Panc1 (cell line): ENCODE results near the gene PHF1. TPM values are rescaled to one million over a fixed set of nuclear protein-coding genes. Genes with fewer than 3 reads are reported as not detected.

ENCODE experiments used
- ATAC-seq: fragments of 200-7000 bp; cut with Tn5 transposase; 2 replicates; pipeline ENCODE4 v1.9.1; 2020; ENCODE audit warnings: mild to moderate bottlenecking, moderate library complexity
- BruUV-seq: library from RNA; stranded (reverse); fragments of 400-500 nt; replicated peaks from 2 replicates; lab custom pipeline; 2021; lab: Mats Ljungman, UMichigan
- CTCF ChIA-PET: fragments of 300-600 bp; sonication (Branson Sonifier 250); formaldehyde crosslinking; loops from one replicate; lab custom pipeline; 2022; ENCODE audit warnings: antibody characterized with exemption; lab: Charles Lee
- POLR2A ChIA-PET: fragments of 300-600 bp; sonication (Branson Sonifier 250); formaldehyde crosslinking; loops from one replicate; lab custom pipeline; 2022; ENCODE audit warnings: antibody characterized with exemption; lab: Charles Lee
- DNase-seq: peaks from one replicate; pipeline ENCODE4 v3.0.0-alpha.2; 2010; ENCODE audit warnings: low read depth, low spot score
- H3K27ac ChIP-seq: 2 replicates; pipeline ENCODE4 v1.5.1; 2011; ENCODE audit warnings: mild to moderate bottlenecking, low read length, inconsistent platforms
- H3K27me3 ChIP-seq: fragments of 200-500 bp; sonication (Bioruptor generic); 2 replicates; pipeline ENCODE4 v1.6.0; 2014; ENCODE audit warnings: low read length, inconsistent platforms; ENCODE audit not compliant: control insufficient read depth, insufficient read depth
- H3K36me3 ChIP-seq: fragments of 200-500 bp; sonication (Bioruptor generic); 2 replicates; pipeline ENCODE4 v1.5.1; 2014; ENCODE audit warnings: inconsistent platforms, mild to moderate bottlenecking, low read length, moderate library complexity; ENCODE audit not compliant: control insufficient read depth, insufficient read depth
- H3K4me1 ChIP-seq: 2 replicates; pipeline ENCODE4 v1.5.1; 2011; ENCODE audit warnings: inconsistent platforms, mild to moderate bottlenecking, low read length, moderate library complexity; ENCODE audit not compliant: control insufficient read depth, insufficient read depth
- H3K4me3 ChIP-seq, 2 experiments: 2 replicates each; pipeline ENCODE4 v1.5.1; 2011 to 2012; ENCODE audit warnings: low read depth in 2 of 2, low read length in 2 of 2, mild to moderate bottlenecking in 2 of 2, inconsistent platforms in 1 of 2, moderate library complexity in 1 of 2
- H3K9me3 ChIP-seq: fragments of 200-500 bp; sonication (Bioruptor generic); 2 replicates; pipeline ENCODE4 v1.5.1; 2014; ENCODE audit warnings: low read depth, mild to moderate bottlenecking, inconsistent platforms, low read length, moderate library complexity; ENCODE audit not compliant: control insufficient read depth, insufficient read depth
- CTCF ChIP-seq: fragments of 450-650 bp; IDR thresholded peaks from 2 replicates; pipeline ENCODE4 v1.5.1; 2017; ENCODE audit warnings: mild to moderate bottlenecking
- POLR2AphosphoS5 ChIP-seq: IDR thresholded peaks from 2 replicates; pipeline ENCODE4 v1.6.1; 2012; ENCODE audit warnings: mild to moderate bottlenecking, low read depth, low read length, moderate library complexity
- REST ChIP-seq, 2 experiments: IDR thresholded peaks; 2 replicates each; pipeline ENCODE4 v1.6.1; 2011 to 2012; ENCODE audit warnings: low read depth in 2 of 2, control low read depth in 1 of 2, low read length in 1 of 2, mild to moderate bottlenecking in 1 of 2, moderate library complexity in 1 of 2; ENCODE audit not compliant: insufficient read depth in 1 of 2
- SIN3A ChIP-seq: IDR thresholded peaks from 2 replicates; pipeline ENCODE4 v1.6.1; 2012; ENCODE audit warnings: low read depth, mild to moderate bottlenecking, low read length, moderate library complexity, borderline replicate concordance; ENCODE audit not compliant: insufficient read depth
- TCF7L2 ChIP-seq: IDR thresholded peaks from 2 replicates; pipeline ENCODE4 v1.6.1; 2011; ENCODE audit warnings: mild to moderate bottlenecking, low read depth, low read length, inconsistent platforms
- in situ Hi-C: cut with HindIII; loops from 2 replicates; pipeline ENCODE4 v1.10.0; 2016; ENCODE audit warnings: low sequenced_read_pairs, low pct_unique_long_range_greater_than_20kb
- intact Hi-C: fragments of 100-400 bp; cut with micrococcal nuclease; formaldehyde crosslinking; loops from one replicate; pipeline ENCODE4 v1.10.0; 2022; ENCODE audit not compliant: unreplicated experiment
- total RNA-seq: library from RNA; stranded (reverse); gene quantifications from one replicate; pipeline ENCODE4 v1.2.1, GENCODE V29; 2021; ENCODE audit not compliant: unreplicated experiment

The PHF1 gene
- total RNA-seq, 1 experiment from 2014 or later = 51.6 TPM

GRCh38 chr6:33452496-33452895 is 41.7 kb downstream of the PHF1 start:
- Histone ChIP-seq H3K27ac (no peak overlapping the region), H3K27me3 (no peaks in the 10 kb centered on the region), H3K4me1 (peaks cover 7% of the 10 kb centered on the region; the same call in 1 of the 2 replicates), H3K36me3 (no peaks in the 10 kb centered on the region), H3K4me3 (no peak overlapping the region), H3K9me3 (no peaks in the 10 kb centered on the region)
- no peak for ATAC-seq
- intact Hi-C loops = loop anchor here (10.0 kb wide), 1 partner anchor 122 kb away; no protein-coding TSS in a partner anchor
- ChIA-PET CTCF (interaction anchor here (0.6 kb wide), 1 partner anchor 13 kb away, joined by 3 read pairs; no protein-coding TSS in a partner anchor), POLR2A (no interaction called here)
- in situ Hi-C loops = no loop called here
- BruUV-seq = no TSS peak
- no peak for DNase-seq
- TF ChIP-seq TCF7L2 (no peak), POLR2AphosphoS5 (no peak; the same call in 1 of the 2 replicates), SIN3A (no peak), CTCF (no peak), REST (IDR thresholded peaks at IDR 0.05; ENCODE audit: insufficient read depth in 1 of 2, low read depth in 2 of 2, low read length in 1 of 2) (no peak)

- H3K4me1 ChIP-seq = peaks cover 7% of the 10 kb centered on the region; the same call in 1 of the 2 replicates
- peak overlapping the region; percentile 97 for H3K27ac ChIP-seq
- DNase-seq = no peak
- BruUV-seq = no TSS peak
- CTCF ChIA-PET = interaction anchor here (0.5 kb wide), 1 partner anchor 97 kb away, joined by 3 read pairs; no protein-coding TSS in a partner anchor
- POLR2A ChIA-PET = interaction anchor here (0.5 kb wide), 1 partner anchor 1801 kb away, joined by 8 read pairs; no protein-coding TSS in a partner anchor
- peak overlapping the region; percentile 78 to 97 for H3K4me3 ChIP-seq
- H3K36me3 ChIP-seq = no peaks in the 10 kb centered on the region
- in situ Hi-C loops = no loop called here
- TF ChIP-seq POLR2AphosphoS5 (no peak), TCF7L2 (no peak), REST (IDR thresholded peaks at IDR 0.05; ENCODE audit: insufficient read depth in 1 of 2, low read depth in 2 of 2, low read length in 1 of 2) (no peak), SIN3A (no peak), CTCF (no peak)
- no peak for ATAC-seq
- intact Hi-C loops = loop anchor here (10.0 kb wide), 1 partner anchor 121 kb away; no protein-coding TSS in a partner anchor
- no peaks in the 10 kb centered on the region for H3K27me3 ChIP-seq
- no peaks in the 10 kb centered on the region for H3K9me3 ChIP-seq
These were observed 42.7 kb downstream of the PHF1 start for GRCh38 chr6:33453393-33454008.
